A673 (cell line): ENCODE data around the gene B4GALNT1.

Experiments
- CTCF ChIP-seq: fragments of 300-800, 200-600 bp; sonication (generic); conservative IDR thresholded peaks from 2 replicates; pipeline ENCODE4 v1.5.1; 2017; ENCODE audit warnings: low read depth, mild to moderate bottlenecking, antibody characterized with exemption, low read length, moderate library complexity, mixed read lengths
- EZH2 ChIP-seq: fragments of 200-600 bp; sonication (generic); IDR thresholded peaks from 2 replicates; pipeline ENCODE4 v1.6.1; 2017; ENCODE audit warnings: borderline replicate concordance, low read depth, mild to moderate bottlenecking, mixed read lengths, antibody characterized with exemption, low read length; ENCODE audit not compliant: poor library complexity, severe bottlenecking

GRCh38 chr12:57619434-57620244, 13.4 kb downstream of the B4GALNT1 start:
- no peak for TF ChIP-seq CTCF
- no peak for TF ChIP-seq EZH2
